Chondrocyte (in vitro differentiated cells): Measurements from ENCODE around the gene HMBS. TPM values are rescaled to one million over a fixed set of nuclear protein-coding genes. Genes with fewer than 3 reads are reported as not detected.
A peak's percentile ranks its signal among the peaks of the same experiment; 100 is the strongest.

ENCODE experiments used
- DNase-seq: peaks from one replicate; pipeline ENCODE4 v3.0.0; 2021; ENCODE audit warnings: mixed read lengths, low spot score
- H3K27ac Mint-ChIP-seq: one replicate; pipeline ENCODE4 v1.8.0; 2021; ENCODE audit warnings: mild to moderate bottlenecking, moderate library complexity, mixed read lengths; ENCODE audit not compliant: unreplicated experiment
- H3K27me3 Mint-ChIP-seq: 2 replicates; pipeline ENCODE4 v1.8.0; 2021; ENCODE audit warnings: low read depth, mixed read lengths
- H3K36me3 Mint-ChIP-seq: 2 replicates; pipeline ENCODE4 v1.8.0; 2021; ENCODE audit warnings: low read depth, mixed read lengths
- H3K4me1 Mint-ChIP-seq: 2 replicates; pipeline ENCODE4 v1.8.0; 2021; ENCODE audit warnings: low read depth, mild to moderate bottlenecking, mixed read lengths
- H3K4me3 Mint-ChIP-seq: one replicate; pipeline ENCODE4 v1.8.0; 2021; ENCODE audit warnings: mild to moderate bottlenecking, moderate library complexity, mixed read lengths; ENCODE audit not compliant: unreplicated experiment
- H3K9me3 Mint-ChIP-seq: 2 replicates; pipeline ENCODE4 v1.8.0; 2021; ENCODE audit warnings: low read depth, mixed read lengths
- total RNA-seq: library from RNA; stranded (reverse); gene quantifications from 3 replicates; pipeline ENCODE4 v1.2.1, GENCODE V29; 2021
- TF ChIP-seq, protein P1 (sequence below): fragments of 200-600 bp; sonication (generic); IDR thresholded peaks from 2 replicates; pipeline ENCODE4 v1.5.0; 2021; ENCODE audit warnings: antibody characterized with exemption, mild to moderate bottlenecking, moderate library complexity

The HMBS gene
- total RNA-seq, 1 donor from 2014 or later, result 16.1 TPM

GRCh38 chr11:119121008-119121810 lies 36.5 kb downstream of the HMBS start, which contains the start of gene HINFP:
HINFP (plus strand) TSS chr11:119121580; CDS start chr11:119126945, 5,365 bp downstream.
- H3K4me3 Mint-ChIP-seq, result peak within 1 kb of the TSS; percentile 90
- TF ChIP-seq, protein P1, sequence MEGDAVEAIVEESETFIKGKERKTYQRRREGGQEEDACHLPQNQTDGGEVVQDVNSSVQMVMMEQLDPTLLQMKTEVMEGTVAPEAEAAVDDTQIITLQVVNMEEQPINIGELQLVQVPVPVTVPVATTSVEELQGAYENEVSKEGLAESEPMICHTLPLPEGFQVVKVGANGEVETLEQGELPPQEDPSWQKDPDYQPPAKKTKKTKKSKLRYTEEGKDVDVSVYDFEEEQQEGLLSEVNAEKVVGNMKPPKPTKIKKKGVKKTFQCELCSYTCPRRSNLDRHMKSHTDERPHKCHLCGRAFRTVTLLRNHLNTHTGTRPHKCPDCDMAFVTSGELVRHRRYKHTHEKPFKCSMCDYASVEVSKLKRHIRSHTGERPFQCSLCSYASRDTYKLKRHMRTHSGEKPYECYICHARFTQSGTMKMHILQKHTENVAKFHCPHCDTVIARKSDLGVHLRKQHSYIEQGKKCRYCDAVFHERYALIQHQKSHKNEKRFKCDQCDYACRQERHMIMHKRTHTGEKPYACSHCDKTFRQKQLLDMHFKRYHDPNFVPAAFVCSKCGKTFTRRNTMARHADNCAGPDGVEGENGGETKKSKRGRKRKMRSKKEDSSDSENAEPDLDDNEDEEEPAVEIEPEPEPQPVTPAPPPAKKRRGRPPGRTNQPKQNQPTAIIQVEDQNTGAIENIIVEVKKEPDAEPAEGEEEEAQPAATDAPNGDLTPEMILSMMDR, result no peak
- no peaks in the 10 kb centered on the region for H3K27me3 Mint-ChIP-seq
- peaks cover 4% of the 10 kb centered on the region for H3K36me3 Mint-ChIP-seq
- peaks cover 28% of the 10 kb centered on the region for H3K4me1 Mint-ChIP-seq
- peak; percentile 100 for DNase-seq
- H3K27ac Mint-ChIP-seq, result peak within 1 kb of the TSS; percentile 89
- no peaks in the 10 kb centered on the region for H3K9me3 Mint-ChIP-seq

GRCh38 chr11:119121811-119122124 lies 37.1 kb downstream of the HMBS start:
- Mint-ChIP-seq H3K4me3 (peak overlapping the region; percentile 90), H3K4me1 (peaks cover 28% of the 10 kb centered on the region), H3K9me3 (no peaks in the 10 kb centered on the region), H3K27me3 (no peaks in the 10 kb centered on the region), H3K36me3 (peaks cover 3% of the 10 kb centered on the region), H3K27ac (peak overlapping the region; percentile 86)
- TF ChIP-seq, protein P1, result no peak
- DNase-seq, result no peak

DNA sequence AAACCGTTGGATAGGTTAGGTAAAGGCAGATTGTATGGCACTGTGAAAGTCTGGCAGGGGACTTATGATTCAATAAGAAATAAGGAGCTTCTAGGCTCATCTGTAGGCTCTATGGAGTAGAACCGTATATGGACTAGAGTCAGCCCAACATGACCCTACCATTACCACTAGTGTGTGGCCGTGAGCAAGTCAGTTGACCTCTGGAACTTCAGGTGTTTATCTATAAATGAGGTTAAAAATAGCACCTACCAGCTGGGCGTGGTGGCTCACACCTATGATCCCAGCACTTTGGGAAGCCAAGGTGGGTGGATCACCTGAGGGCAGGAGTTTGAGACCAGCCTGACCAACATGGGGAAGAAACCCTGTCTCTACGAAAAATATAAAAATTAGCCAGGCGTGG lies 41.1 kb downstream of the HMBS start:
- Mint-ChIP-seq H3K27me3 (no peaks in the 10 kb centered on the region), H3K27ac (no peak overlapping the region), H3K4me1 (peaks cover 22% of the 10 kb centered on the region), H3K4me3 (no peak overlapping the region), H3K9me3 (no peaks in the 10 kb centered on the region), H3K36me3 (peaks cover 12% of the 10 kb centered on the region)
- no peak for DNase-seq
- TF ChIP-seq, protein P1, result no peak

GRCh38 chr11:119126675-119127268 lies 42.1 kb downstream of the HMBS start:
- Mint-ChIP-seq H3K27me3 (no peaks in the 10 kb centered on the region), H3K36me3 (peaks cover 20% of the 10 kb centered on the region), H3K27ac (no peak overlapping the region), H3K9me3 (no peaks in the 10 kb centered on the region), H3K4me1 (peaks cover 19% of the 10 kb centered on the region), H3K4me3 (no peak overlapping the region)
- TF ChIP-seq, protein P1, result no peak
- no peak for DNase-seq

DNA sequence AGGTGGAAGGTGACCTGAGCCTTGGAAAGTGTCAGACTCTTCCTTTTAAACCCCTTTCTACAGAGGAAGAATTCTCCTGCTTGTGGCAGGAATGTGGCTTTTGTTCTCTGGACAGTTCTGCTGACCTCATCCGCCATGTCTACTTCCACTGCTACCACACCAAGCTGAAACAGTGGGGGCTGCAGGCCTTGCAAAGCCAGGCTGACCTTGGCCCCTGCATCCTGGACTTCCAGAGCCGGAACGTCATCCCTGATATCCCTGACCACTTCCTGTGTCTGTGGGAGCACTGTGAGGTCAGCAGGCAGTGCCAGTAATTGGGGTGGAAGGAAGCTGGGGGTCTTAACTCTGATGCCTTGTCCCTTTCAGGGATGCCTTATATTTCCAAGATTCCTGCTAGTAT lies 46.0 kb downstream of the HMBS start:
- TF ChIP-seq, protein P1, result no peak
- Mint-ChIP-seq H3K4me1 (no peaks in the 10 kb centered on the region), H3K4me3 (no peak overlapping the region), H3K9me3 (no peaks in the 10 kb centered on the region), H3K27me3 (no peaks in the 10 kb centered on the region), H3K27ac (no peak overlapping the region), H3K36me3 (peaks cover 37% of the 10 kb centered on the region)
- DNase-seq, result no peak
